Pons (tissue), 1 donor: ENCODE measurements around the gene STK26.
"Not testable (repeated sequence)": the region's sequence is repeated elsewhere in the genome, so short reads cannot be mapped to it uniquely, and the experiment has no call there.

Source experiments
- DNase-seq: peaks from one replicate; pipeline ENCODE4 v3.0.0-alpha.2; 2016; ENCODE audit warnings: low spot score

STK26 gene

DNA sequence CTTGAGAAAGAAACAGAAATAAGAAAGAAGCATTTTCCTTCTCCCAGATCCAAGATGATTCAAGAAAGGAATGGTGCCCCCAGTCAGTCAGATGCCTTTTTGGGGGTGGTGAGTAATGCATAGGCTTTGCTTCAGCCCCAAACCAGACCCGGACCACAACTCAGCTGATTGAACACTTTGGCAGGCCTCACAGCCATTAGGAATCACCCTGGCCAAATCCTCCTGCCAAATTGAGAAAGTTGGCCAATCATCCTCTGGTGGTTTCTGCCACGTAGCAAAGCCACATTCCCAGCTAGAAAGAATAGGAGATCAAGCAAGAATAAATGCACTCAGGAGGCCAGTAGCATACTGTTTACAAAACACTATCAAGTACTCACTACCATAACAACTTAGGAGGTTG is 71.1 kb downstream of the STK26 start:
- no peak for DNase-seq

DNA sequence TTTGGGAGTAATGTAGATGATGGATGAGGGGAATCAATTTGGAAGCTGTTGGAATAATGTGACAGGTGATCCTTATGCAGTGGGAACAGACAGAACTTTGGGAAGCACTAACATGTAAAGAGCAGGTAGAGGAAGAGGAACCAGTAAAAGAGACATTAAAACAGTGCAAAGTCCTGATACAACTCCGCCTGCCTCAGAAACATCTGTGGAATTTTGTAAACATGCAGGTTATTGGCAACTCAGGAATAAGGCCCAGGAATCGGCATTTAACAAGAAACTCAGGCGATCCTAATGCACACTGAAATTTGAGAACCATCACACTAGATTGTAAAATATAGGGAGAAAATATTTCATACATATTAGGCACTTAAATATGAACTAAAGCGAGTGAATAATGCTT is 75.6 kb downstream of the STK26 start:
- not testable (repeated sequence) for DNase-seq

DNA sequence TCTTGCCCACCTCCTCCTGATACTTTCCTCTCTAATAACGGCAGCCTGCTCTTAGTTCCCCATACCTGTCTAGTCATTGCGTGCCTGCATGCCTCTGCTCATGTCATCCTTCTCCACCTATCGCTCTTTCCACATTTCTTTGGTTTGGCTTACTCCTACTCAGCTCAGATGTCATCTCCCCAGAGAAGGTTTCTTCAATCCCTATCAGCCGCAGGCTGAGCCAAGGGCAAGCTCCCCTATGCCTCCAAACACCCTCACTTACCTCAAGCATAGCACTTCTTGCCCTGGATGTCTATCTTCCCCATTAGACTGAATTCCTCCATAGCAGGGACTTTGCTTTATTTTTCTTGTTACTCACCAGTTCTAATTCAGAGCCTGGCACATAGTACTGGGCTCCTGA is 78.1 kb downstream of the STK26 start:
- no peak for DNase-seq

DNA sequence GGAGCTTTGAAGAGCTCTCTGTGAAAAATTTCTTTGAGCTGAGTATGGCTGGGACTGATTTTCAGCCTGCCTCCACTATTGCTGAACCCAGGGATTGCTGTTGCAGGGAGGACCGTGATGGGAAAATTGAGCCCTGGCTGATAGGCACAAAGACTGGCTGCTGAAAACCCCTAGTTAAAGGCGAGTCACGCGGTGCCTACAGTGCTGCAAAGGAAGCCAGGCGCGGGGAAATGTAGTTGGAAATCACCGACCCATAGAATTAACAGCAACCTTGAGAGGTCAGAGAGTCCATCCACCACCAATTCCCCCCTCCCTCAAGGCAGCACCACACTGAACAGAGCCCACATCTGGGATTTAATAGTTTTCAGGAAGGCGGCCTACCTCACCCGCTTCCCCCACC is 78.7 kb downstream of the STK26 start:
- DNase-seq: no peak

DNA sequence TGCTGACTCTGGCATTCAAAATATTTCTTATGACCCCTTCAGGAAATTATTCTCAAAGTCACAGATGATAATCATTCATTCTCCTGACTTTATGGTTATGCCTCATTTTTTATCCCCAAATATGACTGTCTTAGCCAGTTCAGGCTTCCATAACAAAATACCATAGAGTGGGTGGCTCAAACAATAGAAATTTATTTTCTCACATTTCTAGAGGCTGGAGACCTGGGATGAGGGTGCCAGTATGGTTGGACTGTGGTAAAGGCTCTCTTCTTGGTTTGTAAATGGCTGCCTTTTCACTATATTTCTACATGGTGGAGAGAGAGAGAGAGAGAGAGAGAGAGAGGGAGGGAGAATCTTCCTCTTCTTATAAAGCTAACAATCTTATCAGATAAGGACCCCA is 84.2 kb downstream of the STK26 start:
- no peak for DNase-seq

DNA sequence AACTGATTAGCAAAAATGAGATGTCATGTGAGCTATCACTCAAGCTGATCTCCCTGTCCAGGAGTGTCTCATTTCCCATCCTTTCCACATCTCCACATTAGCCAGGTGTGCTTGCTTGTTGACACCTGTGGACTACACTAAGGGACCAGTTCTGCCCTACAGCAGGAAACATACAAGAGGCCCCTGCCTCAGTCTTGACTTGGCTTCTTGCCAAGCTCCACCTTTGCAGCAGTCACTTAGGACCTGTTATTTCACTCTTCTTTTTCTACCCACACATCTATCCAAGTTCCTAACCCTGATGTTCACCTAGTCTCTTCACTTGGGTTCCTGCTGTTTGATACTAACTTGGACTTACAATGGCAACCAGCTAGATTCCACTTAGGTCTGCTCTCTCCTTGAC is 91.5 kb downstream of the STK26 start:
- DNase-seq: no peak

DNA sequence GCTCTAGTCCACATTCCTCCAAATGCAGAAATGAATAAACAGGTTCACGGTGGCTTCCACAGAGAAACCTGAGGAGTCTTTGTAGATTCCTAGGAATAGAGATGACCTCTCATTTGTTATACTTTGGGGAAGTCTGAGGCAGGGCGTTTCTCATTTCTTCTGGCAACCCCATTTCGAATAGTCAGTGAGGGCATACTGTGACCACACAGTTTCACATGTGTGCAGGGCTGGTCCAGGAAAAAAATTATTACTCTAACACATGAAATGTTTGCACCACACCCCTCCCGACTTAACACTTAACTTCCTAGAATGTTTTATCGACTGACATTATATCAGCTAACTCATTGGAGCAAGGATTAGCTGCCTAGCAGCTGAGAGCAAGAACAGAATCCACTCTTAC is 92.7 kb downstream of the STK26 start:
- DNase-seq: no peak

DNA sequence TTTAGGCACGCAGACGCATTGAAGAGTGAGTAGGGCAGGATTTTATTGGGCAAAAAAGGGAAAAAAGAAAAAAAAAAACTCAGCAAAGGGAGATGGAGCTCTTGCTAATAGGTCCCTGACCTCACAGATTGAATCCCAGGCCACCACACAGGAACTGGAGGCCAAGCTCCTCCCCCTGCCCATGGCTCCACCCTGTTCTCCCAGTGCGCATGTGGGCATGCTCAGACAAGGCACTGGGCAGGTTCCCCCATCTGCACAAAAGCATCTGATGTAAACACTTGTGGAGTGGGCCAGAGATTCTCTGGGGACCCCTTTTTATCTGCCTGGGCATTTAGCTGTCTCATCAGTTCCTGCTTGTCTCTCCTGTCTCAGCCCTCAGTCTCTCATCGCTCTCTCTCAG is 95.3 kb downstream of the STK26 start:
- no peak for DNase-seq

DNA sequence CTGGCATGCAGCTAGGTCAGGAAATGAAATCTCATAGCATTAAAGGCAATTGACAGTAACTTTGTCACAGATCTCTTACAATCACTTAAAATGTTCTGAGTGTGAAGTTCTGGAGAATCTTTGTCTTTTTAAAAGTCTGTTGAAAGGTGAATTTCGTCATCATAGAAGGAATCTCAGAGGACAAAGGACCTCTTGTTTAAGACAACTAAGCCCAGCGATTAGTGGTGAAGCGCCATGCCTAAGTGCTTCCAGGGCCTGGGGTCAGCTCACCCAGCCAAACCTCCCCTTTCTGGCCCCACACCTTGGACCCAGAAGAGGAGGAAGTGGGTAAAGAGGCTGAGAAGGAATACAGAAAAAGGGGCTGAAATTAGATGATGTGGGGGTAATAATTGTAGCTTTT is 96.2 kb downstream of the STK26 start:
- DNase-seq: no peak

DNA sequence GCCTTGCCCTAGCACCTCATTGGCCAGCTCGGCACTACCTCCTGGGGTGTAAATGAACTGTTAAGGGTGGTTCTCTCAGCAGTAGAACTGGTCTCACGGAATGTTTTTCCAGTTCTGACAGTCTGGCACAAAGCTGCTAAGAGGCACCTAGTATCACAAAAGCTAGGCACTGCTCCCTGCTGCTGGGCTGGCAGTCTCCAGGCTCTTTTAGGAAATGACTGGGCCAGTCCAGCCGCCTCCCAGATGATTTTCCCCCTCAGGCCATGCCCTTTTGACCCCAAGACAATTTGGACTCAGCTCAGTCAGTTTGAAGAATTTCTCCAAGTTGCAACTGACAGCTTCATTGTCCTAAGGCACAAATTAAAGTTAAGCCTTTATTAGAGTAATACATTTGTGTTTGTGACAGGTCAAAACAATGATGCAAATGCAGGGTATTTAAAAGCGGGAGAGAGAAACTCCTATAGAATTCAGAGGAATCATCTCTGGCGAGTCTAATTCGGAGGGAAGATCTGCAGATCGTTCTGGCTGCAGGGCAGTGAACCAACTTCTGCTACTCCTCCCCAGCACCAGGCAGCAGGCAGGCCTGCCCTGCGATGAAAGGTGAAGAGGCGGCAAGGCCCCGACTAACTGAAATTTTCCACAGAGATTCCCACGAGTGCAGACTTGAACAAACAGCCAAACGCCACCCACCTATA is 96.9 kb downstream of the STK26 start:
- no peak for DNase-seq

DNA sequence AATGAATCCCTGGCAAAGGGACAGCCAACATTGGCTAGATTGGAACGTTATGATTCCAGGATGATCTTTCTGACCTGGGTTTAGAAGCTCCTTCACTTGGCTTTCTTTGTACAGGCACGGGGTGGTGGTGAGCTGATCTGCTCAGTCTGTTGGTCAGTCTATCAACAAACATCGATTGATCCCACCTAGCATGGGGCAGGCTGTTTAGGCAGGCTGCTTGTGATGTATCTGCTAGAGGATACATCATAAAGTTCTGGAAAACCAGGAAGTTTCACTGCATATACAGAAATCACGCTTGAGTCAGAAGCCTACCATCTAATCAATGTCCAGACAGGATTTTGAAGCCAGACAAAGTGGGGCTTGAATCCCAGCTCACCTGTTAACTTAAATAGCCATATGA is 97.8 kb downstream of the STK26 start:
- DNase-seq: no peak
